GM12891 (cell line): Measurements from ENCODE around the gene PTGER2.

Experiments
- DNase-seq: peaks from one replicate; pipeline ENCODE4 v3.0.0; 2011; ENCODE audit warnings: low spot score; ENCODE audit not compliant: insufficient read length
- FAIRE-seq: peaks from 2 replicates; lab custom pipeline; 2011; peaks lifted over from hg19 to GRCh38; lab: Jason Lieb, UNC
- PAX5 ChIP-seq: IDR thresholded peaks from 2 replicates; pipeline ENCODE4 v1.6.1; 2011; ENCODE audit warnings: low read length, moderate library complexity, mild to moderate bottlenecking; ENCODE audit not compliant: insufficient read depth, severe bottlenecking
- POLR2A ChIP-seq: IDR thresholded peaks from 2 replicates; pipeline ENCODE4 v1.6.1; 2011; ENCODE audit warnings: low read depth, low read length, control low read depth
- POLR2AphosphoS5 ChIP-seq: IDR thresholded peaks from 2 replicates; pipeline ENCODE4 v1.6.1; 2011; ENCODE audit warnings: low read depth, low read length, control low read depth
- POU2F2 ChIP-seq: IDR thresholded peaks from 2 replicates; pipeline ENCODE4 v1.6.1; 2011; ENCODE audit warnings: low read depth, mild to moderate bottlenecking, control low read depth, low read length, moderate library complexity
- SPI1 ChIP-seq: IDR thresholded peaks from 2 replicates; pipeline ENCODE4 v1.6.1; 2011; ENCODE audit warnings: low read depth, low read length, control low read depth
- TAF1 ChIP-seq: IDR thresholded peaks from 2 replicates; pipeline ENCODE4 v1.6.1; 2011; ENCODE audit warnings: low read depth, low read length, control low read depth

Gene PTGER2

GRCh38 chr14:52304248-52304904, 9.7 kb upstream of the PTGER2 start:
- TF ChIP-seq POLR2AphosphoS5 (no peak), POU2F2 (no peak), SPI1 (no peak), POLR2A (no peak), PAX5 (no peak), TAF1 (no peak)
- FAIRE-seq (no peak), DNase-seq (no peak)

- TF ChIP-seq POU2F2 (no peak), POLR2AphosphoS5 (no peak), SPI1 (no peak), POLR2A (no peak), PAX5 (no peak), TAF1 (no peak)
- no peak for FAIRE-seq
- no peak for DNase-seq
Measured at GRCh38 chr14:52305014-52305413, 9.1 kb upstream of the PTGER2 start.

- FAIRE-seq (no peak), DNase-seq (no peak)
- TF ChIP-seq POLR2AphosphoS5 (no peak), SPI1 (no peak), TAF1 (no peak), PAX5 (no peak), POLR2A (no peak), POU2F2 (no peak)
Measured at GRCh38 chr14:52307376-52307775, 6.7 kb upstream of the PTGER2 start.

- TF ChIP-seq SPI1 (no peak), POLR2AphosphoS5 (no peak), TAF1 (no peak), POLR2A (no peak), POU2F2 (no peak), PAX5 (no peak)
- DNase-seq (no peak), FAIRE-seq (no peak)
Measured at GRCh38 chr14:52307905-52308304, 6.2 kb upstream of the PTGER2 start.

- FAIRE-seq = no peak
- no peak for TF ChIP-seq PAX5
- TF ChIP-seq POLR2A = no peak
- TF ChIP-seq POU2F2 = no peak
- no peak for TF ChIP-seq SPI1
- TF ChIP-seq POLR2AphosphoS5 = no peak
- no peak for TF ChIP-seq TAF1
- DNase-seq = no peak
Measured at GRCh38 chr14:52310541-52310940, 3.6 kb upstream of the PTGER2 start.

- no peak for DNase-seq
- no peak for FAIRE-seq
- no peak for TF ChIP-seq PAX5
- no peak for TF ChIP-seq TAF1
- TF ChIP-seq POLR2A = no peak
- no peak for TF ChIP-seq POLR2AphosphoS5
- TF ChIP-seq POU2F2 = no peak
- TF ChIP-seq SPI1 = no peak
Measured at GRCh38 chr14:52312931-52313355, 1.2 kb upstream of the PTGER2 start.

- FAIRE-seq (no peak), DNase-seq (no peak)
- no peak for TF ChIP-seq POU2F2
- TF ChIP-seq PAX5 = no peak
- TF ChIP-seq POLR2A = no peak
- no peak for TF ChIP-seq TAF1
- TF ChIP-seq SPI1 = no peak
- TF ChIP-seq POLR2AphosphoS5 = no peak
Measured at GRCh38 chr14:52313462-52313861, 650 bp upstream of the PTGER2 start.

GRCh38 chr14:52314595-52315354, 663 bp downstream of the PTGER2 start:
- FAIRE-seq (peak; percentile 90), DNase-seq (peak; percentile 40)
- TF ChIP-seq POLR2AphosphoS5 (no peak), SPI1 (no peak), TAF1 (no peak), POLR2A (no peak), PAX5 (no peak), POU2F2 (no peak)

GRCh38 chr14:52315355-52315718, 1.2 kb downstream of the PTGER2 start:
- TF ChIP-seq POU2F2 = no peak
- no peak for TF ChIP-seq POLR2A
- peak; percentile 17; the same call in 1 of the 2 replicates for TF ChIP-seq SPI1
- DNase-seq (no peak), FAIRE-seq (no peak)
